ENCODE measurements around the gene ZMYND15.
"Not testable (repeated sequence)": the region's sequence is repeated elsewhere in the genome, so short reads cannot be mapped to it uniquely, and the experiment has no call there.

The ZMYND15 gene, protein sequence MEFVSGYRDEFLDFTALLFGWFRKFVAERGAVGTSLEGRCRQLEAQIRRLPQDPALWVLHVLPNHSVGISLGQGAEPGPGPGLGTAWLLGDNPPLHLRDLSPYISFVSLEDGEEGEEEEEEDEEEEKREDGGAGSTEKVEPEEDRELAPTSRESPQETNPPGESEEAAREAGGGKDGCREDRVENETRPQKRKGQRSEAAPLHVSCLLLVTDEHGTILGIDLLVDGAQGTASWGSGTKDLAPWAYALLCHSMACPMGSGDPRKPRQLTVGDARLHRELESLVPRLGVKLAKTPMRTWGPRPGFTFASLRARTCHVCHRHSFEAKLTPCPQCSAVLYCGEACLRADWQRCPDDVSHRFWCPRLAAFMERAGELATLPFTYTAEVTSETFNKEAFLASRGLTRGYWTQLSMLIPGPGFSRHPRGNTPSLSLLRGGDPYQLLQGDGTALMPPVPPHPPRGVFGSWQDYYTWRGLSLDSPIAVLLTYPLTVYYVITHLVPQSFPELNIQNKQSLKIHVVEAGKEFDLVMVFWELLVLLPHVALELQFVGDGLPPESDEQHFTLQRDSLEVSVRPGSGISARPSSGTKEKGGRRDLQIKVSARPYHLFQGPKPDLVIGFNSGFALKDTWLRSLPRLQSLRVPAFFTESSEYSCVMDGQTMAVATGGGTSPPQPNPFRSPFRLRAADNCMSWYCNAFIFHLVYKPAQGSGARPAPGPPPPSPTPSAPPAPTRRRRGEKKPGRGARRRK

DNA sequence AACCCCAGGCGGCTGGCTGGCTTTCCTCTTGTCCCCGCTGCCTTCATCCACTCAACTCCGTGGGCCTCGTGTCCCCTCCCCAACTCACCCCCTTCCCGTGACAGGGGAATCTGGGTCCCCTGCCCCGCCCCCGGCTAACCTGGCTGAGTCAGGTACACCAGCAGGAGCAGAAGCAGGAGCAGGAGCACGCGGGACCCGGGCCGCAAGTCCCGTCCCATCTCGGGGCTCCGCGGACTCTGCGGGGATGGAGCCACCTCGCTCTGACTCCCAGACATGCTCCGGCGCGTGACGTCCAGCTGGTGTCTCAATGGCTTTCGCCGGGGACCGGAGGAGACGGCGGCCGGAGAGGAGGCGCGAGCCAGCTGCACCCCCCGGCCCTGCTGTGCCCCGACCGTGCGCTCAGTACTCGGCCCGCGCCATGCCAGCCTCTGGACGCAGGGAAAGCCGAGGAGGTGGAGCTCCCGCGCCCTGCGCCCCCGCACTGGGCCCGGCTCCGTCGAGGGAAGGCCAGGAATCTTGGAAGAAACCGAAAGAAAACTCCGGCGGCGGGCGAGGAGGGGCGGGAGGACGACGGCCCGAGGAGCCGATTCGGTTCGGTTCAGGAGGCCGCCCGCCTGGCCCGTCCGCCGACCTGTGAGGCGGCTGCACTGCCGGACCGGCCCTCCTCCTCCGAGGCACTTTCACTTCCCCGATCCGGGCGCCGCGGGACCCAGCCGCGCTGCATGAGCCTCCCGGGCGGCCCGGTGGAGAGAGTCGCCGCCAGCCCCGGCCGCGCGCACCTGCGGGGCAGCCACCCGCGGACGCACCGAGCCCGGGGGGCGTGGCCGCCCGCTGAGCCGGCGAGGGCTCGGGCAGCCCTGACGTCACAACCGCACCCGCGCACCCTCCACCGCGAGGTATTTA is at the start of gene ZMYND15, which contains the start of gene CXCL16:
Gene ZMYND15, plus strand, starts transcription at position 712 of the 903 bp plus-strand sequence. CDS start 716 bp downstream, outside the sequence.
Gene CXCL16, minus strand, starts transcription at position 807 of the 903 bp plus-strand sequence. Its CDS starts 589 bp downstream, at position 218.
- in situ Hi-C loops (cut with MboI; ENCODE audit: low sequenced_read_pairs), result no loop called here

DNA sequence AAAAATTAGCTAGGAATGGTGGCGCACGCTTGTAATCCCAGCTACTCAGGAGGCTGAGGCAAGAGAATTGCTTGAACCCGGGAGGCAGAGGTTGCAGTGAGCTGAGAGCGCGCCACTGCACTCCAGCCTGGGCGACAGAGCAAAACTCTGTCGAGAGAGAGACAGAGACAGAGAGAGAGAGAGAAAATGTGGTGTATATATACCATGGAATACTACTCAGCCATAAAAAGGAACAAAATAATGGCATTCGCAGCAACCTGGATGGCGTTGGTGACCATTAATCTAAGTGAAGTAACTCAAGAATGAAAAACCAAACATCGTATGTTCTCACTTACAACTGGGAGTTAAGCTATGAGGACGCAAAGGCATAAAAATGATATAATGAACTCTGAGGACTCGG is 49.8 kb upstream of the ZMYND15 start:
- in situ Hi-C loops (cut with MboI; ENCODE audit: low sequenced_read_pairs), result not testable (repeated sequence)

DNA sequence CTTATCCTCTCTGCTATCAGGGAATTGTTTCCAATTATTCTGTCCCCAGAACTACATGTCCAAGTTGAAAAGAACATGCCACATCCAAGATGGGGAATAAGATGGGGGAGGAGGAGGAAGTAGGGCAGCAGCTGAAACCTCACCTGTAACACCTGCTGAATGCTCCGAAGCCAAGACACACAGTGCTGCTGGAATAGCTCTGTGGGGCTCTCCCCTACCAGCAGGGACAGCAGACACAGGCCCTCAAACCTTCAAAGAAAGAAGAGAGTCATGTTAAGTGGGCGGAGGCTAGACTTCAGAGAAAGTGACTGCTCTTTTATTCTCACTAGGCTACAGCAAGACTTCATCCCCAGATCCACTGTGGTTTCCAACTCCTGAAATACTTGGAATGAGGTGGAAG is 48.9 kb upstream of the ZMYND15 start:
- in situ Hi-C loops (cut with MboI; ENCODE audit: low sequenced_read_pairs), result no loop called here

DNA sequence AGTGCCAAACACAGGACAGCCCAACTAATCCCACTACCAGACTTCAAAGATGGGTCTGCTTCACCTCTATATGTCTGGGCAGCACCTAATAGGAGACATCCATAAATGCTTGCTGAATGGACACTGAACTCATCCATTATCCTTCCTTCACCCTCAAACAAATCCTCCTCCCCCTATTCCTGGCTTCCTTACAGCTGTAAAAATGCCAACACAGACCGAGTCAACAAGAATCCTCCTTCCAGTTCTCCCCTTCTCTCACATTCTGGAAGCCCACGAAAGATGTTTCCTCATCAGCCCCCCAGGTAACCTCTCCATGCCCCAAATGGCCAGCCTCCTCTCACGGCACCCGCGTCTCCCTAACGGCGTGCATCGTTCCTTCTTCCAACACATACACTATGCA is 47.9 kb upstream of the ZMYND15 start:
- in situ Hi-C loops (cut with MboI; ENCODE audit: low sequenced_read_pairs), result no loop called here

DNA sequence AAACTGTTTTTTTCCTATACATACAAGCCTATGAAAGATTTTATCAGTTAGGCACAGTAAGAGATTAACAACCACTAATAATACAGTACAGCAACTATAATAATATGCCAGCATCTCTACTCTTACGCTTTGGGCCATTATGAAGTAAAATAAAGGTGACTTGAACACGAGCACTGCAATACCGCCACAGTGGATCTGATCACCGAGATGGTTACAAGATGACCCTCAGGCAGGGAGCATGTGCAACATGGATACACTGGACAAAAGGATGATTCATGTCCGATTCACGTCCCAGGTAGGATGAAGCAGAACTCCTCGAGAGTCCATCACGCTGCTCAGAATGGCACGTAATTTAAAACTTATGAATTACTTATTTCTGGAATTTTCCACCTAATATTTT is 46.2 kb upstream of the ZMYND15 start:
- in situ Hi-C loops (cut with MboI; ENCODE audit: low sequenced_read_pairs), result no loop called here

DNA sequence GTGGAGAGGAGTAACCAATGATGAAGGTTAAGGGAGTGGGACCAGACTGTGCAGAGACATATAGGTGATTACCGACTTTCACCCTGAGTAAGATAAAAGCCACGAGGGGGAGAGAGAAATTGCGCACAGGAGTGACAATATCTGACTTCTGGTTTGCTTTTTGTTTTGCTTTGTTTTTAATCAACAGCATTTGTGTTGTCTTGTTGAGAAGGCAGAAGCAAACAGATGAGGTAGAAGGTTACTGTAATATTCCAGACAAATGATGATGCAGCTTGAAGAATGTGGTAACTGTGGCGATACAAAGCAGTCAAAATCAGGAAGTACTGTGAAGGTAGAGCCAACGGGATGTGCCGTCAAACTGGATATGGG is 43.2 kb upstream of the ZMYND15 start:
- in situ Hi-C loops (cut with MboI; ENCODE audit: low sequenced_read_pairs), result no loop called here

DNA sequence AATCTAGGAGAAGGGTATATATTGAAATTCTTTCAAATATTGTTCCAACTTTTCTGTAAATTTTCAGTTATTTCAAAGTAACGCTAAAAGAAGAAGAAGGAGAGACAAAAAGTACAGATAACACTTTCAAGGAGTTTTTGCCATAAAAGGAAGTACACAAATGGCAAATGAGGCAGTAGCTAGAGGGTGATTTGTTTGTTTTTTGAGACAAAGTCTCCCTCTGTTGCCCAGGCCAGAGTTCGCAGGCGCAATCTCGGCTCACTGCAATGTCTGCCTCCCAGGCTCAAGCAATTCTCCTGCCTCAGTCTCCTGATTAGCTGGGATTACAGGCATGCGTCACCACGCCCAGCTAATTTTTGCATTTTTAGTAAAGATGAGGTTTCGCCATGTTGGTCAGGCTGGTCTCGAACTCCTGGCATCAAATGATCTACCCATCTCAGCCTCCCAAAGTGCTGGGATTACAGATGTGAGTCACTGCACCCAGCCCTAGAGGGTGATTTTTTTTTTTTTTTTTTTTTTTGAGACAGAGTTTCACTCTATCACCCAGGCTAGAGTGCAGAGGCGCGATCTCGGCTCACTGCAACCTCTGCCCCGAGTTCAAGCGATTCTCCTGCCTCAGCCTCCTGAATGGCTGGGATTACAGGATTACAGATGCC is 40.1 kb upstream of the ZMYND15 start:
- in situ Hi-C loops (cut with MboI; ENCODE audit: low sequenced_read_pairs), result not testable (repeated sequence)

DNA sequence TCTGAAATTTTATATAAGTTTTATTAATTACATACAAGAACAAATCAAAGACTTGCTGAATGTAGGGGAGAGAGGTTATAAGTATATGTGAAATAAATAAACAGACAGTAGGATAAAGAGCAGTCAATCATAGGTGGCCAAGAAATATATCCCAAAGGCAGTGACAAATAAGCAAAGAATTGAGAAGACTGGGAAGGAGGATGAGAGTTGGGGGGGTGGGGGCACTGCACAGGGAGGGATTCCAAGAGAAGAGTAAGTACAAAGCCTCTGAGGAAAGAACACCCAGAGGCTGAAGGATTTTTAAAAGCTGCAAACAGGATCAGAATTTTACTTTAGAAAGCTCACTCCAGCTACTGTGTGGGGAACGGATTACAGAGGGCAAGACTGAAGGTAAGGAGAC is 38.5 kb upstream of the ZMYND15 start:
- in situ Hi-C loops (cut with MboI; ENCODE audit: low sequenced_read_pairs), result no loop called here

DNA sequence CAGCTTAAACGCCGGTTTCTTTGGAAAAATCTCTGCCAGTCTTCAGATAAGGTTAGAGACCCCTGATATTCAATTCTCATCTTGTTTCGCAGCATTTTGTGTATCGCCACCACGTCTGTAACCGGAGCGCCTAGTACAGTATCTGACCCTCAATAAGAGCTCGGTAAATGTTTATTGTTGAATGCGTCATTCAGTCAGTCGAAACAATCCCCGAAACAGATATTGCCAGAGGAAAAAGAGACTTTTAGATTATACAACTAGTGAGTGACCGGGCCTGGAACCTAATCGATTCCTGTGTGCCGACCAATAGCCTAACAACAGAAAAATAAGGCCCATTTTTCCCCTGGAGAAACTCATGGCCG is 36.3 kb upstream of the ZMYND15 start:
- in situ Hi-C loops (cut with MboI; ENCODE audit: low sequenced_read_pairs), result no loop called here

DNA sequence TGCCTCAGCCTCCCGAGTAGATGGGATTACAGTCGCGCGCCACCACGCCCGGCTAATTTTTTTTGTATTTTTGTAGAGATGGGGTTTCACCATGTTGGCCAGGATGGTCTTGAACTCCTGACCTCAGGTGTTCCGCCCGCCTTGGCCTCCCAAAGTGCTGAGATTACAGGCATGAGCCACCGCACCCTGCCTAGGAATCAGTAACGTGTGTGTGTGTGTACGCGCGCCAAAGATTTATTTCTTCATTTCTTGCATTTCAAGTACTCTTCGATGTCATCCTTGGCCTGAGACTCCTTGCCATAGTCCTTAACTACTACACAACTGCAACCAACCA is 35.1 kb upstream of the ZMYND15 start:
- in situ Hi-C loops (cut with MboI; ENCODE audit: low sequenced_read_pairs), result not testable (repeated sequence)

DNA sequence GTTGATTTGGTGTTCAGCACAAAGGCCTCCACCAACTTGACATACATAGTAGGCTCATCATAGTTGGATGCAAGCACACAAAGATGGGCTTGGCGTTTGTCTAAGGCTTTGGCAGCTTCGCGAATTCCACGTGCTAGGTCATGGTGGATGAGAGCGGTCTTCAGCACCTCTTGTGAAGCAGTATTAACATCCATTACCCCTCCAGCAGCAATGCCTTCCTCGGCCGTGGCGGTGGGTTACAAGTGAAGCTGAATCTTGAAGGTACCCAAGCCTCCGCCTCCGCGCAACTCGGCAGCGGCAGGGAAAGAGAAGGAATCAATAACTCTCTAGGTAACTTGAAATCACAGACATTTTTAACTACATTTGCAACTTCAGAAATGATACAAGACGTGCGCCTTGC is 34.6 kb upstream of the ZMYND15 start:
- in situ Hi-C loops (cut with MboI; ENCODE audit: low sequenced_read_pairs), result no loop called here

DNA sequence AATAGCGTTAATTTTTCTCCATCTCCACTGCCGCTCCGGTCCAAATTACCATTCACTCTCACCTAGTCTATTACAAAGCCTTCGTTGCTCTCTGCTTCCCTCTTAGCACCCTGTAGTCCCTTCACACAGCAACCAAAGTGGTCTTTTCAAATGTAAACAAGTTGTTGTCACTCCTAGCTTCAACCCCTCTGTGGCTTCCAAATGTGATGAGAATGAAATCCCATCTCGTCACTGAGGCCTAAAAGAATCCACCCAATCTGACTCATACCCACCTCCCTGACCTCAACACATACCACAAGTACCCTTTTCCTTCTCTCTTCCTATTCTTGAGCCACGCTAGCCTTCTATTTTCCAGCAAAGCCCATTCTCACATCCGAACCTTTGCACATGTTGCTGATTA is 33.5 kb upstream of the ZMYND15 start:
- in situ Hi-C loops (cut with MboI; ENCODE audit: low sequenced_read_pairs), result no loop called here

DNA sequence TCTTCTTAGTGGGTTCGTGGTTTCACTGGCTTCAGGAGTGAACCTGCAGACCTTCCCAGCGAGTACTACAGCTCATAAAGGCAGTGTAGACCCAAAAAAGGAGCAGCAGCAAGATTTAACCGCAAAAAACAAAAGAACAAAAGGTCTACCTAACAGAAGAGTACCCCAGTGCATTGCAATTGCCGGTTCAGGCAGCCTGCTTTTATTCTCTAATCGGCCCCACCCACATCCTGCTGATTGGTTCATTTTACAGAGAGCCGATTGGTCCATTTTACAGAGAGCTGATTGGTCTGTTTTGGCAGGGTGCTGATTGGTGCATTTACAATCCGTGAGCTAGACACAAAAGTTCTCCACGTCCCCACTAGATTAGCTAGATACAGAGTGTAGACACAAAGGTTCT is 31.2 kb upstream of the ZMYND15 start:
- in situ Hi-C loops (cut with MboI; ENCODE audit: low sequenced_read_pairs), result no loop called here

DNA sequence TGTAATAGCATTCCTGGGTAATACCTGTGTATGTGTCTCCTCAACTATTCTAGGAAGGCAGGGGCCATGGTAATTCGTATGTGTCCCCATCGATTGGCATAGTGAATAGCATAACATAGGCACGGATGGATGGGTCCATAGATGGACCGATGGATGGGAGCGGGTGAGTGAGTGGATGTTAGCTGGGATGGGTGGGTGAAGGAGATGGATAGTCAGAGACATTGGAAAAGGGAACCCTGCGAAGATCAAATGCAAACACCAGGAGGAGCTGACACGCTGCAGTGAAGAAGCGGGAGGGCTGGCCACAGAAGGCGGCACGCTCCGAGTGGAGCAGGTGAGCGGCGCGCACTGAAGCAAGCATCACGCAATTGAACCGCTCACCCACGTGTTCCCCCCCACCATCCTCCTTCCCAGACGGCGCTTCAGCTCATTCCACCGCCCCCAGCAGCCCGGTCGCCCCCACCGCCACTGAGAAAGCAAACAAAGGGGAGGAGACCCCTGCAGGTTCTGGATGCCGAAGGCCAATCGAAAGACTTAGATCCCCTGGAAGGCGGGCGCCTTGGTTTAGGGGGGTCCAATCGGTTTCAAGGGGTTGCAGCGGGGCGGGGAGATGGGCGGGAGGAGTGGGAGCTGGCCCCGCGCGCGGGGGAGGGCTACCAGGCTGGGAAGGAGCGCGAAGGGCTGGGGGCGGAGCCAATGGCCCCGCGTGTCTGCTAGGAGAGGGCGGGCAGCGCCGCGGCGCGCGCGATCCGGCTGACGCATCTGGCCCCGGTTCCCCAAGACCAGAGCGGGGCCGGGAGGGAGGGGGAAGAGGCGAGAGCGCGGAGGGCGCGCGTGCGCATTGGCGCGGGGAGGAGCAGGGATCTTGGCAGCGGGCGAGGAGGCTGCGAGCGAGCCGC is 29.6 kb upstream of the ZMYND15 start, which contains the start of gene ARRB2:
Gene ARRB2, plus strand, starts transcription at position 839 of the 899 bp plus-strand sequence. CDS start 90 bp downstream, outside the sequence.
- in situ Hi-C loops (cut with MboI; ENCODE audit: low sequenced_read_pairs), result loop anchor here (10.0 kb wide), 1 partner anchor 175 kb away; no protein-coding TSS in a partner anchor

DNA sequence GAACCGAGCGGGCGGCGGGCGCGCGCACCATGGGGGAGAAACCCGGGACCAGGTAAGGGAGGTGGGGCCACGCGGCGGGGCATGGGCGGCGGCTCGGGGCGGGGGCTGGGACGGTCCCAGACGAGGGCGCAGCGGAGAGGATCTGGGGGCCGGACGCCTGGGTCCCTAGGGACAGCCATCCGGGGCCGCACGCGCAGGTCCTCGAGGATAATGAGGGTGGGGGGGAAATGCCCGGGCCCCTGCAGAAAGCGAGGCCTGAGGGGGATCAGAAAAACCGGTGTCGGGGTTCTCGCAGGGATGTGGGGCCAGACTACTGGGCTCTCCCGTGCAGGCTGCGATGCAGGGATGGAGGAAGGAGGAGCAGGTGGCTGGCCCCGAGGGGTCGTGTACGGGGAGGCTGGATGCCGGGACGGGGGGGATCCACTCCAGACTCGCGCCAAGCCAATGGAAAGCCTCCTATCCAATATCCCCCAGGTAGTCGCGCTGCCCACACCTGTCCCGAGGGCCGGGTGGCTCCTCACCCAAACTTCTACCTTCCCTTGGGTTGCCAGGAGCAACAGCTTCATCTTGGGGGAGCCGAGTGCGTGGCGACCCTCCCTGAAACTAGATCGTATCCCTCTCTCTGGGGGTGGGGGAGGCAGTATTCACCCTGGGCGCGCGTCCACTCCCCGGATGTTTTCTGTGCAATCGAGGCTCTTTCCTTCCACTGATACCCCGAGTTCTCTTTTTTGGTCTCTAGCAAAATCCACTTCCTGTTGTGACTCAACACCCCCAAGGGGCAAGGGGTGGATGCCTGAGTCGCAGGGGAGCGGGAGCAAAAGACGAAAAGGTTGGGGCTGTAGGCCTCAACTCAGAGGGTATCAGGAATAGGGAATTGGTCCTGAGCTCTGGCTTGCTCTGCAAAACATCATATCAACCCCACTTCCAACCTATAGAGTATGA is 28.7 kb upstream of the ZMYND15 start:
- in situ Hi-C loops (cut with MboI; ENCODE audit: low sequenced_read_pairs), result loop anchor here (10.0 kb wide), 1 partner anchor 174 kb away; no protein-coding TSS in a partner anchor

DNA sequence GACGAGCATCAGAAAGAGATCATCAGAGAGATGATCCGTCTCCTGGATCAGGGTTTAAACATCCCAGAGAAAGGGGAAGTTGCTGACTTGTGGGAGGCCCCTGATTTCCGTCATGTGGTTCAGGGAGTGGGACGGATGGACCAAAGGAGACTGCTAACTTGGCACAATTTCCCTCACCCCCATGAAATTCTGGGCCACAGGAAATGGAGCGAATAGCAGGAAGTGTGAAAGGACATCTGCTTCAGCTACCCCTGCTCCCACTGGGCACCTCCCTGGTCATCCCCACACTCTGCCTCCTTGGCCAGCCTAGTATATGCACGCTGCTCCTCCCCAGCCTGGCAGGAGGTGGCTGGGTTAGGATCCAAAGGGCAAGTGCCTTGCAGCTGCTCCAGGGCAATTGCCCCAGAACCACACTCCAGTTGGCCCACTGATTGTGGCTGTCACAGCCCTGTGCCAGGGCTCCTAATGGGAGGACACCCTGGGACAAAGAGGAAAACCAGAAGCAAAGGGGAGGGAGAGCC is 27.9 kb upstream of the ZMYND15 start:
- in situ Hi-C loops (cut with MboI; ENCODE audit: low sequenced_read_pairs), result loop anchor here (10.0 kb wide), 1 partner anchor 173 kb away; no protein-coding TSS in a partner anchor

DNA sequence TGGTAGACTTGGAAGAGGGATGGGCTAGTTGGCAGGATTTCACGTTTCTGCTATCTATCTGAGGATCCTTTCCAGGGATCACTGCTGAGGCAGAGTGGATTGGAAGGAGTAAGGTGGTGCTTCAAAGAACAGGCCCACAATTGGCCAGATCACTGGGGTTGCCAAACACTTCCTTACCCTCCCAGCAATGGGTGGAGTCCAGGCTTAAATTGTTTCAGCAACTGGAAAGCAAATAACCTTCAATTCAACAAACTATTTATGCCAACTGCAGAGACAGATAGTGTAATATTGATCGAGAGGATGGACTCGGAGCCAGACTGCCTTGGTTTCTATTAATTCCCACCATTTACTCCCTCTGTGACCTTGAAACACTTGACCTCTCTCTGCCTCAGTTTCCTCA is 27.1 kb upstream of the ZMYND15 start:
- in situ Hi-C loops (cut with MboI; ENCODE audit: low sequenced_read_pairs), result loop anchor here (10.0 kb wide), 1 partner anchor 172 kb away; no protein-coding TSS in a partner anchor
